ENCODE measurements around the gene LRRC8C. TPM values are rescaled to one million over a fixed set of nuclear protein-coding genes. Genes with fewer than 3 reads are reported as not detected.

LRRC8C gene
- total RNA-seq, 2 experiments from 2014 or later = 28.4 to 30.2 TPM

DNA sequence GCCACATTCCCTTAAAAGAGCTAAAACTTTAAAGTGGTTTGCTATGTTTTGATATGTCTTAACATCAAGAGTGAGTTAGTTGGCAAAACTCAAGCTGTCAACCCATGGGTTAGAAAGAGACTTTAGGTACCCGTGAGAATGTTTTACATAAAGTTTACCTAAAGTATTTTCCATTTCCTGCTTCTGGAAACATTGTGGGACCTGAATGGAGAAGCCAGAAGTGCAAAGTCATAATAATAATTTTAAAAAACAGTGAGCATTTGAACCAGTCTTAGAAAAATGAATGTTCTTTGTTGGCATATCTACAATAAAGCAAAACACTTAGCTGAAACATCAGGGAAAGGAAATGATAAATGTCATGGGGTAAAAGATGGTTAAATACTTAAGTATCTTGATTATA is 34.8 kb downstream of the LRRC8C start:
- DNase-seq (no peak), ATAC-seq (ENCODE audit: poor library complexity) (no peak)
- Mint-ChIP-seq H3K9me3 (no peaks in the 10 kb centered on the region), H3K27me3 (no peaks in the 10 kb centered on the region), H3K36me3 (ENCODE audit: low read depth) (peaks cover 41% of the 10 kb centered on the region), H3K27ac (peak overlapping the region; percentile 56), H3K4me1 (ENCODE audit: low read depth) (peaks cover 90% of the 10 kb centered on the region), H3K4me3 (no peak overlapping the region)
- ChIA-PET POLR2A (interaction anchor here (0.7 to 3.8 kb wide), 4 partner anchors 9 to 95 kb away, joined by 3 to 28 read pairs (median 4); no protein-coding TSS in a partner anchor), CTCF (interaction anchor here (1.8 kb wide), 1 partner anchor 95 kb away, joined by 6 read pairs; no protein-coding TSS in a partner anchor)
- H3K36me3 ChIP-seq (ENCODE audit: insufficient read depth, low read length) = peaks cover 7% of the 10 kb centered on the region
- H3K27me3 ChIP-seq (ENCODE audit: control insufficient read depth in 1 of 2, insufficient read depth in 2 of 2, low read length in 2 of 2) = no peaks in the 10 kb centered on the region
- H3K4me1 ChIP-seq (ENCODE audit: insufficient read depth, low read length) = peaks cover 35% of the 10 kb centered on the region
- no peak overlapping the region for H3K27ac ChIP-seq (ENCODE audit: low read depth in 1 of 2, low read length in 2 of 2)
- TF ChIP-seq, protein P1, sequence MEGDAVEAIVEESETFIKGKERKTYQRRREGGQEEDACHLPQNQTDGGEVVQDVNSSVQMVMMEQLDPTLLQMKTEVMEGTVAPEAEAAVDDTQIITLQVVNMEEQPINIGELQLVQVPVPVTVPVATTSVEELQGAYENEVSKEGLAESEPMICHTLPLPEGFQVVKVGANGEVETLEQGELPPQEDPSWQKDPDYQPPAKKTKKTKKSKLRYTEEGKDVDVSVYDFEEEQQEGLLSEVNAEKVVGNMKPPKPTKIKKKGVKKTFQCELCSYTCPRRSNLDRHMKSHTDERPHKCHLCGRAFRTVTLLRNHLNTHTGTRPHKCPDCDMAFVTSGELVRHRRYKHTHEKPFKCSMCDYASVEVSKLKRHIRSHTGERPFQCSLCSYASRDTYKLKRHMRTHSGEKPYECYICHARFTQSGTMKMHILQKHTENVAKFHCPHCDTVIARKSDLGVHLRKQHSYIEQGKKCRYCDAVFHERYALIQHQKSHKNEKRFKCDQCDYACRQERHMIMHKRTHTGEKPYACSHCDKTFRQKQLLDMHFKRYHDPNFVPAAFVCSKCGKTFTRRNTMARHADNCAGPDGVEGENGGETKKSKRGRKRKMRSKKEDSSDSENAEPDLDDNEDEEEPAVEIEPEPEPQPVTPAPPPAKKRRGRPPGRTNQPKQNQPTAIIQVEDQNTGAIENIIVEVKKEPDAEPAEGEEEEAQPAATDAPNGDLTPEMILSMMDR (IDR thresholded peaks at IDR 0.05) = no peak
- intact Hi-C loops (cut with DNase I, micrococcal nuclease) = no loop called here
- no peaks in the 10 kb centered on the region for H3K9me3 ChIP-seq (ENCODE audit: control insufficient read depth in 1 of 2, insufficient read depth in 1 of 2, low read length in 2 of 2)
- no peak overlapping the region for H3K4me3 ChIP-seq (ENCODE audit: low read length)

DNA sequence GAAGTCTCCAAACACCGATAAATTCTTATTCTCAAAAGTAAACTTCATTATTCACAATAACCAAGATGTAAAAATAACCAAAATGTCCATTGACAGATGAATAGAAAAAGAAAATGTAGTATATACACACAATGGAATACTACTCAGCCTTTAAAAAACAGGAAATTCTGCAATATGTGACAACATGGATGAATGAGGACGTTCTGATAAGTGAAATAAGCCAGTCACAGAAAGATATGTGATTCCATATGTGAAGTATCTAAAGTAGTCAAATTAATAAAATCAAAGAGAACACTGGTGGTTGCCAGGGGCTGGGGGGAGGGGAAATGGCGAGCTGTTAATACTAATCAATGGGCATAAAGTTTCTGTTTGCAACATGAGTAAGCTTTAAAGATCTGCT is 36.0 kb downstream of the LRRC8C start:
- CTCF ChIA-PET = interaction anchor here (1.2 to 2.1 kb wide), 5 partner anchors 9 to 95 kb away, joined by 3 to 7 read pairs (median 5); partner anchors contain the start of gene LRRC8C
- peaks cover 38% of the 10 kb centered on the region for H3K4me1 ChIP-seq (ENCODE audit: insufficient read depth, low read length)
- peaks cover 47% of the 10 kb centered on the region for H3K36me3 Mint-ChIP-seq (ENCODE audit: low read depth)
- H3K36me3 ChIP-seq (ENCODE audit: insufficient read depth, low read length) = peaks cover 7% of the 10 kb centered on the region
- peaks cover 98% of the 10 kb centered on the region for H3K4me1 Mint-ChIP-seq (ENCODE audit: low read depth)
- POLR2A ChIA-PET = interaction anchor here (1.3 to 3.8 kb wide), 3 partner anchors 10 to 23 kb away, joined by 3 to 28 read pairs (median 4); no protein-coding TSS in a partner anchor
- no peak overlapping the region for H3K4me3 ChIP-seq (ENCODE audit: low read length)
- no peak overlapping the region for H3K4me3 Mint-ChIP-seq
- no peak for ATAC-seq (ENCODE audit: poor library complexity)
- H3K9me3 Mint-ChIP-seq = no peaks in the 10 kb centered on the region
- no peaks in the 10 kb centered on the region for H3K9me3 ChIP-seq (ENCODE audit: control insufficient read depth in 1 of 2, insufficient read depth in 1 of 2, low read length in 2 of 2)
- no peak for DNase-seq
- H3K27me3 Mint-ChIP-seq = no peaks in the 10 kb centered on the region
- no peaks in the 10 kb centered on the region for H3K27me3 ChIP-seq (ENCODE audit: control insufficient read depth in 1 of 2, insufficient read depth in 2 of 2, low read length in 2 of 2)
- H3K27ac ChIP-seq (ENCODE audit: low read depth in 1 of 2, low read length in 2 of 2) = no peak overlapping the region
- peak overlapping the region; percentile 45 for H3K27ac Mint-ChIP-seq
- TF ChIP-seq, protein P1 (IDR thresholded peaks at IDR 0.05) = no peak
- intact Hi-C loops (cut with DNase I, micrococcal nuclease) = no loop called here

DNA sequence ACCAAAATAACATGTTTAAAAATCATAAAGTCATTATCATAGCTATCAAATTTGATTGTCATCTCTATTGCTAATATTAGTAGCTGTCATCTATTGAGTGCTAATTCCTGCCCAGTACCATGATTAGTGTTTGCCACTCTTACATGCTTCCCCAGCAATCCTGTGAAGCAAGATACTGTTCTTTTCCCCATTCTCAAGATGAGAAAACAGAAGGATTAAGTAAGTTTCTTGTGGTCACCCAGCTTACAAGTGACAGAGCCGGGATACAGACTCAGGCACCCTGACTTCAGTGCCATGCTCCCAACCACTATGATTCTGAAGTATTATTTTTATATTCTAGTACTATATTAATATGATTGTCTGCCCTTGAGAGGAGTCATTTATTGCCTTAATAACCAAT is 36.5 kb downstream of the LRRC8C start:
- DNase-seq (peak in 1 of 14 experiments; percentile 29), ATAC-seq (ENCODE audit: poor library complexity) (no peak)
- TF ChIP-seq, protein P1 (IDR thresholded peaks at IDR 0.05) = no peak
- Histone ChIP-seq H3K27ac (ENCODE audit: low read depth in 1 of 2, low read length in 2 of 2) (peak overlapping the region in 1 of 2 donors; percentile 57), H3K4me3 (ENCODE audit: low read length) (no peak overlapping the region), H3K36me3 (ENCODE audit: insufficient read depth, low read length) (peaks cover 7% of the 10 kb centered on the region), H3K27me3 (ENCODE audit: control insufficient read depth in 1 of 2, insufficient read depth in 2 of 2, low read length in 2 of 2) (no peaks in the 10 kb centered on the region), H3K4me1 (ENCODE audit: insufficient read depth, low read length) (peaks cover 38% of the 10 kb centered on the region), H3K9me3 (ENCODE audit: control insufficient read depth in 1 of 2, insufficient read depth in 1 of 2, low read length in 2 of 2) (no peaks in the 10 kb centered on the region)
- intact Hi-C loops (cut with DNase I, micrococcal nuclease) = no loop called here
- Mint-ChIP-seq H3K9me3 (no peaks in the 10 kb centered on the region), H3K4me3 (no peak overlapping the region), H3K27me3 (no peaks in the 10 kb centered on the region), H3K4me1 (ENCODE audit: low read depth) (peaks cover 98% of the 10 kb centered on the region), H3K27ac (peak overlapping the region; percentile 45), H3K36me3 (ENCODE audit: low read depth) (peaks cover 47% of the 10 kb centered on the region)
- ChIA-PET CTCF (interaction anchor here (1.2 to 2.1 kb wide), 5 partner anchors 10 to 94 kb away, joined by 3 to 7 read pairs (median 5); partner anchors contain the start of gene LRRC8C), POLR2A (interaction anchor here (0.9 to 3.8 kb wide), 4 partner anchors 11 to 37 kb away, joined by 3 to 28 read pairs (median 4); partner anchors contain the start of gene LRRC8C)

All from CD4-positive, alpha-beta T cell (primary cell).